ENCODE data around the gene SPSB2.

DNA sequence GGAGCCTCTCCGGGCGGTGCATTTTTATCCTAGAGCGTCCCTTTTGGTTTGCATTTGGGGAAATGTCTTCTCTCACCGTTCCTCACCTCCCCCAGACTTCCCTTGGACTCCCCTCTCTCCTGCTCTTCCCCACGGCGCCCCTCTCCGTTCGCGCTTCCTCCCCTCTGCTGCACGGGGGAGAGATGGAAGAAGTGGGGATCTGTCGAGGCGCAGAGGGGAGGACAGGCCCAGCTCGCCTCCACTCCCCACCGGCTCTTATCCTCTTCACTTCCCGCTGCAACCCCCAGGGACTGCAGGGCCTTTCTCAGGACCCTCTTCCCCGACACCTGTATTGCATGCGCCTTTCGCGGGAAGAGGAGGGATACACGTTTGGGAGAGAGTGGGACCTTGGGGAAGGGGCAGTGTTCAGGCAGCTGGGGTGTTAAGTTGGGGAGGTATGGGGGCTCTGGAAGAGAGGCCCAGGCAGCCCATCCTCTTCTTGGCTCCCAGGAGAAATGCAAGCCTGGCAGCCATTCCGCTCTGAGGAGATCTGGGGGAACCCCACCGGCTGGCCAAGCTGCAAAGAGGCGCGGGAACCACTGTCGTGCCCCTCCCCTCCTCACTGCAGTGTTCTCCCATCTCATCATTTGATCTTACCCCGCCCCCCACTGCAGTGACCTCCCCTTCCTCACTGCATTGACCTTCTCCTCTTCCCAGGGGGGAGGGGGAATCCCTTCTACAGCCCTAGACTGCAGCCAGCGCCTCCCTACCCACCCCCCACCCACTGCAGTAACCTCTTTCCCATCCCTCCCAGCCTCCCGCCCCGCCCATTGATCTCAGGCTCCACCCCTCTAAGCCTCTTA lies 42.1 kb upstream of the SPSB2 start:
- TF ChIP-seq POLR2AphosphoS5 (IDR thresholded peaks at IDR 0.05; ENCODE audit: low read depth, low read length) (no peak), POLR2A (IDR thresholded peaks at IDR 0.05; ENCODE audit: low read depth, low read length) (no peak), TAF1 (IDR thresholded peaks at IDR 0.05; ENCODE audit: low read depth, low read length) (no peak), PAX5 (IDR thresholded peaks at IDR 0.05; ENCODE audit: insufficient read depth, low read length, severe bottlenecking) (no peak), SPI1 (IDR thresholded peaks at IDR 0.05; ENCODE audit: low read depth, low read length) (no peak)
